ENCODE data around the gene CXCR4.

DNA sequence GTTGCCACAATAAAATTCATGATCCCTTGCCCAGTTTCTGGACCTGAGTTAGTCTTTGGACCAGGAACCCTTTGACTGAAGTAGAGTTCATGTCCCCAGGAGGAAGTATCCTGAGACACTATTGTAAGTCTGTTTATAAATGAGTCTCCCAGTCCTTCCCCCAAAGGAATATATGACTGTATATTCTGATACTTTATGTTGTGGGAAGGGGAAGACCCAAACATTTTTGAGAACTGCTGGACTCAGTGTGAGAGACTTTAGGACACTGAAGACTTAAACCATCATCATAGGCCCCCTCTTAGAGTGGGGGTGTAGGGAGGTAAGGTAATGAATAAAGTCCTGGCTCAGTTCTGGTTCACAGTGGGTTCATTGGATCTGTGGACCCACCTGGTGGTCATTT lies 28.6 kb upstream of the CXCR4 start:
- TF ChIP-seq SIN3A (IDR thresholded peaks at IDR 0.05; ENCODE audit: low read depth, low read length) (no peak), CTCF (IDR thresholded peaks at IDR 0.05 in 2 of 3, conservative IDR thresholded peaks at IDR 0.05 in 1 of 3; ENCODE audit: control insufficient read depth in 2 of 3, extremely low read depth in 1 of 3, insufficient read depth in 1 of 3, low read depth in 3 of 3, low read length in 3 of 3) (no peak), NR2C1 (IDR thresholded peaks at IDR 0.05) (no peak), ZBTB33 (IDR thresholded peaks at IDR 0.05) (no peak)
- TF ChIP-seq, protein P1, sequence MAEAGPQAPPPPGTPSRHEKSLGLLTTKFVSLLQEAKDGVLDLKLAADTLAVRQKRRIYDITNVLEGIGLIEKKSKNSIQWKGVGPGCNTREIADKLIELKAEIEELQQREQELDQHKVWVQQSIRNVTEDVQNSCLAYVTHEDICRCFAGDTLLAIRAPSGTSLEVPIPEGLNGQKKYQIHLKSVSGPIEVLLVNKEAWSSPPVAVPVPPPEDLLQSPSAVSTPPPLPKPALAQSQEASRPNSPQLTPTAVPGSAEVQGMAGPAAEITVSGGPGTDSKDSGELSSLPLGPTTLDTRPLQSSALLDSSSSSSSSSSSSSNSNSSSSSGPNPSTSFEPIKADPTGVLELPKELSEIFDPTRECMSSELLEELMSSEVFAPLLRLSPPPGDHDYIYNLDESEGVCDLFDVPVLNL (IDR thresholded peaks at IDR 0.05; ENCODE audit: low read depth, low read length): no peak

All from GM12878 (cell line).